ENCODE results near the gene SIAE. TPM values are rescaled to one million over a fixed set of nuclear protein-coding genes. Genes with fewer than 3 reads are reported as not detected.

Gene SIAE
- total and polyA plus RNA-seq, 10 of the 15 experiments (the other 5 are each of a cell fraction or from before 2014, with no cell fraction given) = 0.93 to 6.9 (median 4.2) TPM

DNA sequence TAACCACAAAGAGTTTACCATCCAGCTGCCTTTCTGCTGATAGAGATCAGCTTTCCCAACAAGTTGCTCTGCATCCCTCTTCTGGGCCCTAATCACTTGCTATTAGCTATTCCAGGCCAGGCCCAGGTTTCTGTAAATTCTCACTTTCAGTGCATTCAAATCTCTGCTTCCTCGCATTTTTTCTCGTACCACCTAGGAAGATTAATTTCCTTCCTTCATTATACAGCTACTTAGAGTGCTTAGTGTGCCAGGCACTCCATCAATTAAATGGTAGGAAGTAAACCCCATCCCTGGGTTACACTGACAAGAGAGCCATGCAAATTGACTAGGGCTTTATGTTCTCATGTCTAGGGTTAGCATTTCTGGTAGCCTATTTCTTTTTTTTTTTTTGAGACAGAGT lies 9.7 kb downstream of the SIAE start:
- FAIRE-seq (no peak), ATAC-seq (no peak), DNase-seq (ENCODE audit: low read depth, low spot score) (no peak)
- Histone ChIP-seq H3K9me3 (replicated peaks; ENCODE audit: control insufficient read depth, insufficient read depth, low read length) (no peaks in the 10 kb centered on the region), H3K4me3 (no peak overlapping the region), H3K36me3 (ENCODE audit: control insufficient read depth in 2 of 2, insufficient read depth in 2 of 2, low read length in 1 of 2) (no peaks in the 10 kb centered on the region), H3K4me1 (ENCODE audit: control insufficient read depth, insufficient read depth, low read length) (no peaks in the 10 kb centered on the region), H4K20me1 (ENCODE audit: control insufficient read depth, insufficient read depth) (no peaks in the 10 kb centered on the region), H3K79me2 (ENCODE audit: control insufficient read depth, insufficient read depth, low read length) (no peaks in the 10 kb centered on the region), H3K27me3 (replicated peaks in 1 of 2; ENCODE audit: control insufficient read depth in 2 of 2, insufficient read depth in 2 of 2, low read length in 1 of 2) (no peaks in the 10 kb centered on the region), H3K4me2 (ENCODE audit: control insufficient read depth, insufficient read depth) (no peak overlapping the region), H3K9ac (ENCODE audit: control insufficient read depth, insufficient read depth, low read length) (no peak overlapping the region), H2AFZ (ENCODE audit: control insufficient read depth, low read depth, low read length) (no peak overlapping the region), H3K27ac (ENCODE audit: control insufficient read depth, insufficient read depth) (no peak overlapping the region)
- CTCF ChIA-PET = interaction anchor here (1.0 to 1.6 kb wide), 5 partner anchors 100 to 174 kb away, joined by 3 to 9 read pairs (median 4); no protein-coding TSS in a partner anchor
- WGBS (ENCODE audit: insufficient coverage, insufficient replicate concordance, low lambda C conversion rate, missing lambda C conversion rate) = 85% methylated on average over 2 of the region's 2 CpGs
- BruUV-seq (replicated peaks) = no TSS peak
- RAD21 ChIA-PET (ENCODE audit: unreplicated experiment) = interaction anchor here (1.3 to 1.5 kb wide), 3 partner anchors 99 to 173 kb away, joined by 3 to 4 read pairs (median 3); no protein-coding TSS in a partner anchor
- intact Hi-C loops (cut with micrococcal nuclease; ENCODE audit: unreplicated experiment) (no loop called here), in situ Hi-C loops (cut with MboI) (no loop called here)
- SMC1A ChIA-PET (ENCODE audit: uncharacterized antibody, unreplicated experiment) = interaction anchor here (1.6 to 2.3 kb wide), 2 partner anchors 101 to 130 kb away, joined by 7 to 9 read pairs; no protein-coding TSS in a partner anchor
- TF ChIP-seq TARDBP (IDR thresholded peaks at IDR 0.05; ENCODE audit: borderline replicate concordance) (no peak), SMAD5 (IDR thresholded peaks at IDR 0.05; ENCODE audit: low read depth) (no peak), MTA3 (IDR thresholded peaks at IDR 0.05; ENCODE audit: borderline replicate concordance, low read length) (no peak), KLF5 (IDR thresholded peaks at IDR 0.05; ENCODE audit: partially characterized antibody) (no peak), TAF1 (IDR thresholded peaks at IDR 0.05; ENCODE audit: borderline replicate concordance, low read depth, low read length) (no peak), PML (IDR thresholded peaks at IDR 0.05; ENCODE audit: low read length) (no peak), BHLHE40 (IDR thresholded peaks at IDR 0.05; ENCODE audit: borderline replicate concordance in 1 of 2, low read depth in 2 of 2, low read length in 1 of 2) (no peak), SP1 (IDR thresholded peaks at IDR 0.05; ENCODE audit: low read depth, low read length) (no peak), BMI1 (IDR thresholded peaks at IDR 0.05; ENCODE audit: borderline replicate concordance) (no peak), MEF2B (IDR thresholded peaks at IDR 0.05; ENCODE audit: partially characterized antibody, poor library complexity, severe bottlenecking) (no peak), YY1 (IDR thresholded peaks at IDR 0.05; ENCODE audit: low read depth, low read length) (no peak), RUNX3 (IDR thresholded peaks at IDR 0.05; ENCODE audit: low read length) (no peak), SMAD1 (IDR thresholded peaks at IDR 0.05; ENCODE audit: low read depth, partially characterized antibody) (no peak), MEF2A (IDR thresholded peaks at IDR 0.05; ENCODE audit: insufficient read depth, low read depth, low read length) (no peak), TBL1XR1 (IDR thresholded peaks at IDR 0.05; ENCODE audit: low read depth, low read length) (no peak), RB1 (IDR thresholded peaks at IDR 0.05; ENCODE audit: borderline replicate concordance) (no peak), NR2C2 (IDR thresholded peaks at IDR 0.05; ENCODE audit: borderline replicate concordance, control insufficient read depth, insufficient read length, low read depth) (no peak)
- TF ChIP-seq, protein P1, sequence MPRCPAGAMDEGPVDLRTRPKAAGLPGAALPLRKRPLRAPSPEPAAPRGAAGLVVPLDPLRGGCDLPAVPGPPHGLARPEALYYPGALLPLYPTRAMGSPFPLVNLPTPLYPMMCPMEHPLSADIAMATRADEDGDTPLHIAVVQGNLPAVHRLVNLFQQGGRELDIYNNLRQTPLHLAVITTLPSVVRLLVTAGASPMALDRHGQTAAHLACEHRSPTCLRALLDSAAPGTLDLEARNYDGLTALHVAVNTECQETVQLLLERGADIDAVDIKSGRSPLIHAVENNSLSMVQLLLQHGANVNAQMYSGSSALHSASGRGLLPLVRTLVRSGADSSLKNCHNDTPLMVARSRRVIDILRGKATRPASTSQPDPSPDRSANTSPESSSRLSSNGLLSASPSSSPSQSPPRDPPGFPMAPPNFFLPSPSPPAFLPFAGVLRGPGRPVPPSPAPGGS (IDR thresholded peaks at IDR 0.05; ENCODE audit: borderline replicate concordance, insufficient read depth, low read depth, low read length, poor library complexity, severe bottlenecking) = no peak
- POLR2A ChIA-PET = no interaction called here
